Esophagus muscularis mucosa (tissue), 4 donors: Measurements from ENCODE around the gene KLHL29. TPM values are rescaled to one million over a fixed set of nuclear protein-coding genes. Genes with fewer than 3 reads are reported as not detected.

Experiments used
- DNase-seq: peaks from one replicate; pipeline ENCODE4 v3.0.0-alpha.2; 2017; ENCODE audit errors: extremely low spot score
- H3K27ac ChIP-seq, 4 donors: fragments of 200-600 bp; sonication (generic); replicated peaks in 1 of 4; 1 replicate in 3 of 4; 2 replicates in 1 of 4; pipeline ENCODE4 v1.5.1; 2016 to 2019; ENCODE audit warnings: mild to moderate bottlenecking in 1 of 4
- H3K27me3 ChIP-seq, 4 donors: fragments of 200-600 bp; sonication (generic); one replicate each; pipeline versions ENCODE4 v1.5.1 to v1.6.0; 2016 to 2019
- H3K36me3 ChIP-seq, 4 donors: fragments of 200-600 bp; sonication (generic); one replicate each; pipeline ENCODE4 v1.5.1; 2016 to 2019
- H3K4me1 ChIP-seq, 4 donors: fragments of 200-600 bp; sonication (generic); one replicate each; pipeline ENCODE4 v1.5.1; 2016 to 2019
- H3K4me3 ChIP-seq, 4 donors: fragments of 200-600 bp; sonication (generic); 1 replicate in 2 of 4; 2 replicates in 2 of 4; pipeline ENCODE4 v1.5.1; 2016 to 2019; ENCODE audit warnings: mild to moderate bottlenecking in 4 of 4, moderate library complexity in 1 of 4
- H3K9me3 ChIP-seq, 4 donors: fragments of 200-600 bp; sonication (generic); 1 replicate in 3 of 4; 2 replicates in 1 of 4; pipeline ENCODE4 v1.5.1; 2016 to 2019
- EP300 ChIP-seq: sonication (generic); formaldehyde crosslinking; IDR thresholded peaks from one replicate; pipeline ENCODE4 v1.6.1; 2017; ENCODE audit warnings: antibody characterized with exemption
- POLR2A ChIP-seq: fragments of 450-650 bp; IDR thresholded peaks from one replicate; pipeline ENCODE4 v1.6.1; 2017; ENCODE audit warnings: antibody characterized with exemption, moderate library complexity, mild to moderate bottlenecking, low read depth
- POLR2AphosphoS5 ChIP-seq, 2 donors: sonication (generic); formaldehyde crosslinking; IDR thresholded peaks; one replicate each; pipeline ENCODE4 v1.6.1; 2017; ENCODE audit warnings: antibody characterized with exemption in 2 of 2
- WGBS: methylation state at CpG from one replicate; pipeline ENCODE4 v1.1.5; 2018; 5-methylcytosine and 5-hydroxymethylcytosine counted together
- intact Hi-C: fragments of 100-400 bp; cut with DNase I; formaldehyde crosslinking; loops from one replicate; pipeline ENCODE4 v1.15.1; 2023
- total RNA-seq, 4 donors: library from RNA; depleted of rRNA; stranded (reverse); fragments of >200 nt; gene quantifications; one replicate each; pipeline versions ENCODE4 v1.1.0 to v1.2.1, GENCODE V29; 2016
- TF ChIP-seq, protein P1 (sequence below), 3 experiments: fragments of 200-600 bp in 2 of 3; fragments of 450-650 bp in 1 of 3; sonication (generic) in 2 of 3; IDR thresholded peaks; one replicate each; pipeline ENCODE4 v1.5.1; 2017 to 2019; ENCODE audit warnings: antibody characterized with exemption in 3 of 3, mild to moderate bottlenecking in 2 of 3, moderate library complexity in 1 of 3

KLHL29 gene
- total RNA-seq, 4 donors from 2014 or later, result 22.0 to 26.1 (median 23.4) TPM

DNA sequence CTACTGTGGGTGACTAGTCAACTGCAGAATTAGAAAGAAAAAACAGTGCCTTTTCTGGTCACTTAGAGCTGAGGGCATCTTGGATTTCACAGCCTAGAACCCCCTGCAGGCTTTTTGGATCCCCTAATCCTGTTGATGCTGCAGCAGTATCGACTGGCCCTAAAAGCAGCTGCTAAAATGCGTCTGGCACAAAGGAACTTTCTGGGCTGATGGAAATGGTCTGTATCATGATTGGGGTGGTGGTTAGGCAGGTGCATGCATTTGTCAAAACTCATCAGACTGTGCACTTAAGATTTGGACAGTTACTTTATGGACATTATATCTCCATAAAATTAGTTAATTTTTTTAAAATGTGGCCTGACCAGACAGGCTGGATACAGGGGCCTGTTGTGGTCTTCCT lies 149.8 kb downstream of the KLHL29 start:
- no peaks in the 10 kb centered on the region for H3K36me3 ChIP-seq
- TF ChIP-seq POLR2A (no peak), EP300 (no peak), POLR2AphosphoS5 (IDR thresholded peaks at IDR 0.05) (no peak)
- TF ChIP-seq, protein P1, sequence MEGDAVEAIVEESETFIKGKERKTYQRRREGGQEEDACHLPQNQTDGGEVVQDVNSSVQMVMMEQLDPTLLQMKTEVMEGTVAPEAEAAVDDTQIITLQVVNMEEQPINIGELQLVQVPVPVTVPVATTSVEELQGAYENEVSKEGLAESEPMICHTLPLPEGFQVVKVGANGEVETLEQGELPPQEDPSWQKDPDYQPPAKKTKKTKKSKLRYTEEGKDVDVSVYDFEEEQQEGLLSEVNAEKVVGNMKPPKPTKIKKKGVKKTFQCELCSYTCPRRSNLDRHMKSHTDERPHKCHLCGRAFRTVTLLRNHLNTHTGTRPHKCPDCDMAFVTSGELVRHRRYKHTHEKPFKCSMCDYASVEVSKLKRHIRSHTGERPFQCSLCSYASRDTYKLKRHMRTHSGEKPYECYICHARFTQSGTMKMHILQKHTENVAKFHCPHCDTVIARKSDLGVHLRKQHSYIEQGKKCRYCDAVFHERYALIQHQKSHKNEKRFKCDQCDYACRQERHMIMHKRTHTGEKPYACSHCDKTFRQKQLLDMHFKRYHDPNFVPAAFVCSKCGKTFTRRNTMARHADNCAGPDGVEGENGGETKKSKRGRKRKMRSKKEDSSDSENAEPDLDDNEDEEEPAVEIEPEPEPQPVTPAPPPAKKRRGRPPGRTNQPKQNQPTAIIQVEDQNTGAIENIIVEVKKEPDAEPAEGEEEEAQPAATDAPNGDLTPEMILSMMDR (IDR thresholded peaks at IDR 0.05), result no peak
- 81% methylated on average over 2 of the region's 2 CpGs for WGBS
- no peak for DNase-seq
- H3K27ac ChIP-seq, result peak overlapping the region in 1 of 4 donors; percentile 23
- intact Hi-C loops, result no loop called here
- no peaks in the 10 kb centered on the region for H3K27me3 ChIP-seq
- H3K9me3 ChIP-seq, result no peaks in the 10 kb centered on the region
- peaks cover 0 to 77% (median 23%) of the 10 kb centered on the region in 4 donors for H3K4me1 ChIP-seq
- H3K4me3 ChIP-seq, result no peak overlapping the region

DNA sequence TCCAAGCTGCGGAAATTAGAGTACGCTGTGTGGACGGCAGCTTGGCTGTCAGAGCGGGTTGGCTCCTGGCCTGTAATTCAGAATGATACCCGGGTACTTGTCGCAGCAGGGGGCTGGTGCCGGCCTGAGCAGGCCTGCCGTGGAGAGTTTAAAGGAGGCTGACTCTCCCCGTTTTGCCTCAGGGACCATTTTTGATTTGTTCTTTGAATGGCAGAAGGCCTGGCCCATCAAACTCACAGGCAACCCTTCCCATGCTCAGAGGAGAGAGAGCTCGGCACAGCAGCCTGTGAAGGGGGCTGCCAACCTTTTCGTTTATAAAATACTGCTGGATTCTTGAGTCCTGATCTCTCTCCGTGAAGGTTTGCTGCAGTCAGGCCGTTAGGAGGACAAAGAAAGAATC lies 151.3 kb downstream of the KLHL29 start:
- Histone ChIP-seq H3K4me3 (no peak overlapping the region), H3K27me3 (no peaks in the 10 kb centered on the region), H3K36me3 (no peaks in the 10 kb centered on the region), H3K4me1 (peaks cover 0 to 76% (median 33%) of the 10 kb centered on the region in 4 donors), H3K9me3 (no peaks in the 10 kb centered on the region), H3K27ac (peak overlapping the region in 1 of 4 donors; percentile 59)
- no peak for DNase-seq
- 81% methylated on average over 13 of the region's 13 CpGs for WGBS
- intact Hi-C loops, result no loop called here
- no peak for TF ChIP-seq POLR2AphosphoS5 (IDR thresholded peaks at IDR 0.05)
- TF ChIP-seq POLR2A, result no peak
- TF ChIP-seq EP300, result no peak
- TF ChIP-seq, protein P1 (IDR thresholded peaks at IDR 0.05), result no peak

DNA sequence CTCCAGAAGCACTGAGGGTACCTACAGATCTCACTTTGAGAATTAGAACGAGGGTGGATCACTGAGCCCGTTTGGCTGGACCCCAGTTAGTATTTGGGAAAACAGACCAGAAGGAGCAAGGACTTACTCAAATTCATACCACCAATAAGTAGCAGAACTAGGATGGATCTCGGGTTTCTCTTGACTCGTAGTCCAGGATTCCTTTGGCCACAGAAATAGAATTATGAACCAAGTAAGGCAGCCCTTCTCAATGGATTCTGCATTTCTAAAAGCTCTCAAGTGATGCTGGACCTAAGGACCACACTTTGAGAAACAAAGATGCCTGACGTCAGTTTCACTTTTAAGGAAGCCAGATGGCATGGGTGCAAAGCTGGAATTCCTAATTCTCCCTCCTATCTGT lies 153.0 kb downstream of the KLHL29 start:
- no peak for DNase-seq
- H3K4me3 ChIP-seq, result no peak overlapping the region
- no peak overlapping the region for H3K27ac ChIP-seq
- peaks cover 3 to 75% (median 30%) of the 10 kb centered on the region in 4 donors for H3K4me1 ChIP-seq
- H3K27me3 ChIP-seq, result no peaks in the 10 kb centered on the region
- no peaks in the 10 kb centered on the region for H3K9me3 ChIP-seq
- WGBS, result 90% methylated on average over 5 of the region's 5 CpGs
- H3K36me3 ChIP-seq, result no peaks in the 10 kb centered on the region
- intact Hi-C loops, result no loop called here
- TF ChIP-seq, protein P1 (IDR thresholded peaks at IDR 0.05), result no peak
- TF ChIP-seq POLR2A (no peak), POLR2AphosphoS5 (IDR thresholded peaks at IDR 0.05) (no peak), EP300 (no peak)

DNA sequence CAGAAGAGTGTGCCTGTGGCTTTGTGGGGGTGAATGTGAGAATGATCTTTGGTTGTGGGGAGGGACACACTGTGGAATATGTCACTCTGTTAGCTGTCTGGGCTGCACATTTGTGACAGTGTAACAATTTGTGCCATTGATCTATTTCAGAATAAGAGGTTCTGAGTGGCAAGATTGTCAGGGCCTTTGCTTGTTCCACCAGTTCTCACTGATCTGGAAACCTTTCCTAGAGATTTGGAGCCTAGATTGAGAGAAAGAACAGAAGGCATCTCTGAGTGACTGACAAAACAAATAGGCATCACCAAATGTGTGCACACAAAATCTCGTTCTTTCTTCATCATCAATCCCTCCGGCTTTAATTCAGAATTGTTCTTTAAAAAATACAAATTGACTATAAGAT lies 153.6 kb downstream of the KLHL29 start:
- Histone ChIP-seq H3K4me1 (peaks cover 3 to 74% (median 26%) of the 10 kb centered on the region in 4 donors), H3K36me3 (no peaks in the 10 kb centered on the region), H3K4me3 (no peak overlapping the region), H3K27me3 (no peaks in the 10 kb centered on the region), H3K27ac (no peak overlapping the region), H3K9me3 (no peaks in the 10 kb centered on the region)
- intact Hi-C loops, result no loop called here
- 89% methylated on average over 2 of the region's 2 CpGs for WGBS
- no peak for TF ChIP-seq EP300
- TF ChIP-seq, protein P1 (IDR thresholded peaks at IDR 0.05), result no peak
- TF ChIP-seq POLR2A, result no peak
- no peak for TF ChIP-seq POLR2AphosphoS5 (IDR thresholded peaks at IDR 0.05)
- DNase-seq, result no peak

DNA sequence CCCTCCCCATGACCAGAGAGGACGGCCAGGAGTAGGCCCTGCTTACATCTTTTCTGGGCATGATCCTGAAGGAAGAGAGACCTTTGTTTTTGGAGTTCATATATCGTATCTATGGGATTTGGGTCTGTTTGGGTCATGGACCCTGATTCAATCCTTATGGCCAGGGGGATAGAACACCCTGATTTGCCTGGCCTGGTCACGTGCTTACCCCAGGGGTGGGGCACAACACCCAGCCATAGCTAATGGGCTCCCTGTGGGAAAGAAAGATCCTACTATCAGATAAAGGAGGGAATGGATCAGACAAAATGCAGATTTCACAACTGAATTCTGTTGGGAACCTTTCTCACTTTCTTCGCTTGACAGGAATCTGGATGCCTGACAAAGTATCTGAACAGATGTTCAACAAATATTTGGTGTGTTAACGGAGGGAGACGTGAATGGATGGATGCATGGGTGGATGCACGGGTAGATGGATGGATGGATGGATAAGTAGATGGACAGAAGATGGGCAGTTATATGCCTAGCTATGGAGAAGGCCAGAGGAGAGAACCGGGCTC lies 155.9 kb downstream of the KLHL29 start:
- peaks cover 8 to 68% (median 37%) of the 10 kb centered on the region in 4 donors for H3K4me1 ChIP-seq
- intact Hi-C loops, result no loop called here
- H3K36me3 ChIP-seq, result no peaks in the 10 kb centered on the region
- no peak overlapping the region for H3K27ac ChIP-seq
- 88% methylated on average over 8 of the region's 8 CpGs for WGBS
- H3K27me3 ChIP-seq, result no peaks in the 10 kb centered on the region
- H3K4me3 ChIP-seq, result no peak overlapping the region
- no peak for DNase-seq
- no peaks in the 10 kb centered on the region for H3K9me3 ChIP-seq
- TF ChIP-seq POLR2AphosphoS5 (IDR thresholded peaks at IDR 0.05) (no peak), EP300 (no peak), POLR2A (no peak)
- TF ChIP-seq, protein P1 (IDR thresholded peaks at IDR 0.05), result no peak
